ENCODE measurements around the gene CYSTM1.

Gene CYSTM1

DNA sequence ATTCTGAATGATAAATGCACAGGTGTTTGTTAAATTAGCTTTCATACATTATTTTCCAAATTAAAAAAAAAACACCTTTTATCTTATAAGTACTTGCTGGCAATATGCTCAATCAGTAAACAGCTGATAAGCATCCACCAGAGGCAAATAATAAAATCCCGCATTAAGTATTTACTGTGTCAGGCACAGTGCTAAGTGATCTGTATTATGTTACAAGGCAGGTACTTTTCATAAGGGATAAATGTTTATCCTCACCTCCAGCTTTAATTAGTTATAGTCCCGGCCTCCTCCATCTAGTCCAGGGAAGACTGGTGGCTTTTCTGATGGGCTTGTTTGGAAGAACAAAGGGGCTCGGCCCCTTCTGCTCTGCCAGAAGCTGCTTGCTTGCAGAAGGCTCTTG, 87.9 kb downstream of the CYSTM1 start:
- Histone ChIP-seq H3K79me2 (ENCODE audit: control insufficient read depth, low read length) (peaks cover 20% of the 10 kb centered on the region), H3K4me3 (ENCODE audit: low read length) (no peak overlapping the region), H3F3A (ENCODE audit: control insufficient read depth, insufficient read depth) (peaks cover 11% of the 10 kb centered on the region), H3K27ac (ENCODE audit: low read depth, low read length) (no peak overlapping the region), H3K9me2 (replicated peaks; ENCODE audit: control insufficient read depth, low read length) (no peaks in the 10 kb centered on the region), H3K4me1 (ENCODE audit: control insufficient read depth, low read length) (peaks cover 24% of the 10 kb centered on the region), H3K9me3 (ENCODE audit: control insufficient read depth, insufficient read depth, low read length) (no peaks in the 10 kb centered on the region), H3K36me3 (ENCODE audit: control insufficient read depth, low read length) (peaks cover 11% of the 10 kb centered on the region), H4K20me1 (ENCODE audit: control insufficient read depth, insufficient read depth, low read depth, low read length) (no peaks in the 10 kb centered on the region), H3K4me2 (ENCODE audit: low read length) (no peak overlapping the region), H3K27me3 (ENCODE audit: control insufficient read depth, low read length) (no peaks in the 10 kb centered on the region)
- TF ChIP-seq, protein P1, sequence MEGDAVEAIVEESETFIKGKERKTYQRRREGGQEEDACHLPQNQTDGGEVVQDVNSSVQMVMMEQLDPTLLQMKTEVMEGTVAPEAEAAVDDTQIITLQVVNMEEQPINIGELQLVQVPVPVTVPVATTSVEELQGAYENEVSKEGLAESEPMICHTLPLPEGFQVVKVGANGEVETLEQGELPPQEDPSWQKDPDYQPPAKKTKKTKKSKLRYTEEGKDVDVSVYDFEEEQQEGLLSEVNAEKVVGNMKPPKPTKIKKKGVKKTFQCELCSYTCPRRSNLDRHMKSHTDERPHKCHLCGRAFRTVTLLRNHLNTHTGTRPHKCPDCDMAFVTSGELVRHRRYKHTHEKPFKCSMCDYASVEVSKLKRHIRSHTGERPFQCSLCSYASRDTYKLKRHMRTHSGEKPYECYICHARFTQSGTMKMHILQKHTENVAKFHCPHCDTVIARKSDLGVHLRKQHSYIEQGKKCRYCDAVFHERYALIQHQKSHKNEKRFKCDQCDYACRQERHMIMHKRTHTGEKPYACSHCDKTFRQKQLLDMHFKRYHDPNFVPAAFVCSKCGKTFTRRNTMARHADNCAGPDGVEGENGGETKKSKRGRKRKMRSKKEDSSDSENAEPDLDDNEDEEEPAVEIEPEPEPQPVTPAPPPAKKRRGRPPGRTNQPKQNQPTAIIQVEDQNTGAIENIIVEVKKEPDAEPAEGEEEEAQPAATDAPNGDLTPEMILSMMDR (IDR thresholded peaks at IDR 0.05; ENCODE audit: low read depth, low read length, poor library complexity, severe bottlenecking): no peak
- TF ChIP-seq EZH2phosphoT487 (IDR thresholded peaks at IDR 0.05; ENCODE audit: borderline replicate concordance, low read length): no peak

DNA sequence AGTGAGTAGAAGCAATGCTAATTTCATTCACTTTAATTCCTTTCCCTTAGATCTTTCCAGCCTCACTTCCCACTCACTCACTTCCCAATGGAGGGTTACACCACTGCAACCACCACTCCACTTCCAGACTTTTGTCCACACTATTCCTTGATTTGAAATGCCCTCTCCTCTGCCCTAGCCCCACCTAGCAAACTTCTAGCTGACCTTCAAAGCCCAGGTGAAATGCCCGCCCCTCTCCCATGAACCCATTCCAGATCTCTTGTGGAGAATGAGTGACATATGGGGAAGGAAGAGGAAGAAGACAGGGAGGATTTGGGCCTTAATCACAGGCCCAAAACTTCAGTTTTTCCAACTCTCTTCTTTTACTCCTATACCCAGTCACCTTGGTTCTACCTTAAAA, 90.9 kb downstream of the CYSTM1 start:
- Histone ChIP-seq H3K4me2 (ENCODE audit: low read length) (peak overlapping the region; percentile 66), H3K27me3 (ENCODE audit: control insufficient read depth, low read length) (no peaks in the 10 kb centered on the region), H3K36me3 (ENCODE audit: control insufficient read depth, low read length) (peaks cover 11% of the 10 kb centered on the region), H3K9me3 (ENCODE audit: control insufficient read depth, insufficient read depth, low read length) (no peaks in the 10 kb centered on the region), H4K20me1 (ENCODE audit: control insufficient read depth, insufficient read depth, low read depth, low read length) (no peaks in the 10 kb centered on the region), H3K4me1 (ENCODE audit: control insufficient read depth, low read length) (peaks cover 36% of the 10 kb centered on the region), H3K9me2 (replicated peaks; ENCODE audit: control insufficient read depth, low read length) (no peaks in the 10 kb centered on the region), H3K79me2 (ENCODE audit: control insufficient read depth, low read length) (peaks cover 20% of the 10 kb centered on the region), H3K4me3 (ENCODE audit: low read length) (peak overlapping the region; percentile 51; the same call in 1 of the 2 replicates), H3F3A (ENCODE audit: control insufficient read depth, insufficient read depth) (peaks cover 18% of the 10 kb centered on the region), H3K27ac (ENCODE audit: low read depth, low read length) (peak overlapping the region; percentile 87)
- TF ChIP-seq, protein P1 (IDR thresholded peaks at IDR 0.05; ENCODE audit: low read depth, low read length, poor library complexity, severe bottlenecking): no peak
- TF ChIP-seq EZH2phosphoT487 (IDR thresholded peaks at IDR 0.05; ENCODE audit: borderline replicate concordance, low read length): no peak

DNA sequence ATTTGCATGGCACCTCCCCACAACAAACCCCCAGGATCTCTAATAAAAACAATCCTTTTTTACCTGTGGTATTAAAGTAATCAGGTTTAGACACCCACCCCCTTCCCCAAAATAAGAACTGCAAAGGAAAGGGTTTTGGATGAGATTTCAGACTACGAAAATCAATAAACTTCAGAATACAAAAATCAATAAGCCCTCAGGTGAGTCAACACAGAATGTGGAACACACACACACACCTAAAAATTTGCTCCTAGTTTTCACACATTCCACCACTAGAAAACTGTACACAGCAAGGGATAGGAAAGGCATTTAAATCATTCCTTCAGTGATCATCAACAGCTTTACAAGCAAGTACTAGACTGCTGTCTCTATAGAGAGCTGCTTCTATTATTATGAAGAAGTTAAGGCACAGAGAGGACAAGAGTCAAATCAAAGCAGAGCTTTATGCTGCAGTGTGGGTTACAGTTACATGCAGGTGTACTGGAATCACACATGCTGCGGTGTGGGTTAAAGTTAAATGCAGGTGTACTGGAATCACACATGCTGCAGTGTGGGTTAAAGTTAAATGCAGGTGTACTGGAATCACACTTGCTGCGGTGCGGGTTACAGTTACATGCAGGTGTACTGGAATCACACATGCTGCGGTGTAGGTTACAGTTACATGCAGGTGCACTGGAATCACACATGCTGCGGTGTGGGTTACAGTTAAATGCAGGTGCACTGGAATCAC, 91.6 kb downstream of the CYSTM1 start:
- Histone ChIP-seq H3K9me3 (ENCODE audit: control insufficient read depth, insufficient read depth, low read length) (no peaks in the 10 kb centered on the region), H3K27ac (ENCODE audit: low read depth, low read length) (peak overlapping the region; percentile 87), H3K4me2 (ENCODE audit: low read length) (peak overlapping the region; percentile 66), H3K4me1 (ENCODE audit: control insufficient read depth, low read length) (peaks cover 43% of the 10 kb centered on the region), H3K27me3 (ENCODE audit: control insufficient read depth, low read length) (no peaks in the 10 kb centered on the region), H3K79me2 (ENCODE audit: control insufficient read depth, low read length) (peaks cover 20% of the 10 kb centered on the region), H4K20me1 (ENCODE audit: control insufficient read depth, insufficient read depth, low read depth, low read length) (no peaks in the 10 kb centered on the region), H3K9me2 (replicated peaks; ENCODE audit: control insufficient read depth, low read length) (no peaks in the 10 kb centered on the region), H3K36me3 (ENCODE audit: control insufficient read depth, low read length) (peaks cover 11% of the 10 kb centered on the region), H3K4me3 (ENCODE audit: low read length) (peak overlapping the region; percentile 51), H3F3A (ENCODE audit: control insufficient read depth, insufficient read depth) (peaks cover 18% of the 10 kb centered on the region)
- TF ChIP-seq, protein P1 (IDR thresholded peaks at IDR 0.05; ENCODE audit: low read depth, low read length, poor library complexity, severe bottlenecking): no peak
- no peak for TF ChIP-seq EZH2phosphoT487 (IDR thresholded peaks at IDR 0.05; ENCODE audit: borderline replicate concordance, low read length)

Measured in DOHH2 (cell line).